ENCODE results near the gene CHORDC1.
"Not testable (repeated sequence)": the region's sequence is repeated elsewhere in the genome, so short reads cannot be mapped to it uniquely, and the experiment has no call there.

The CHORDC1 gene

GRCh38 chr11:90222459-90223247 lies at the start of gene CHORDC1:
TSS of gene CHORDC1 (minus strand) at chr11:90223049. CDS start at chr11:90222954, 95 bp downstream.
- DNase-seq (ENCODE audit: extremely low read depth in 1 of 2, low read depth in 1 of 2) = peak; percentile 91 to 94

GRCh38 chr11:90257158-90257525 lies 34.3 kb upstream of the CHORDC1 start:
- no peak for DNase-seq (ENCODE audit: extremely low read depth in 1 of 2, low read depth in 1 of 2)

- no peak for DNase-seq (ENCODE audit: extremely low read depth in 1 of 2, low read depth in 1 of 2)
Measured at GRCh38 chr11:90256404-90257157, 33.7 kb upstream of the CHORDC1 start.

DNA sequence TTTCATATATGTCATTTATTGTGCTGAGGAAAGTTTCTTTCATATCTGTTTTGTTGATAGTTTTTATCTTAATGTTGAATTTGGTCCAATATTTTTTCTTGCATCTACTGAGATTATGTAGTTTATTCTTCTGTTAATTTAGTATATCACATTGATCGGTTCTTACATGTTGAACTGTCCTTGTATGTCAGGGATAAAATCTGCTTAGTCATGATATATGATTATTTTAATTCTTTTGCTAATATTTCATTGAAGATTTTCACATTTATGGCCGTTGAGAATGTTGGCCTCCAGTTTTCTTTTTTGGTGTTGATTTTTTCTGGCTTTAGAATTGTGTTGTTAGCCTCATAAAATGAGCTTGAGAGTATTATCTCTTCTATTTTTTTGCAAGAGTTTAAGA lies 31.2 kb upstream of the CHORDC1 start:
- no peak for DNase-seq (ENCODE audit: extremely low read depth in 1 of 2, low read depth in 1 of 2)

- DNase-seq (ENCODE audit: extremely low read depth in 1 of 2, low read depth in 1 of 2) = no peak
Measured at GRCh38 chr11:90252053-90252452, 29.2 kb upstream of the CHORDC1 start.

- no peak for DNase-seq (ENCODE audit: extremely low read depth in 1 of 2, low read depth in 1 of 2)
Measured at GRCh38 chr11:90251599-90251998, 28.8 kb upstream of the CHORDC1 start.

DNA sequence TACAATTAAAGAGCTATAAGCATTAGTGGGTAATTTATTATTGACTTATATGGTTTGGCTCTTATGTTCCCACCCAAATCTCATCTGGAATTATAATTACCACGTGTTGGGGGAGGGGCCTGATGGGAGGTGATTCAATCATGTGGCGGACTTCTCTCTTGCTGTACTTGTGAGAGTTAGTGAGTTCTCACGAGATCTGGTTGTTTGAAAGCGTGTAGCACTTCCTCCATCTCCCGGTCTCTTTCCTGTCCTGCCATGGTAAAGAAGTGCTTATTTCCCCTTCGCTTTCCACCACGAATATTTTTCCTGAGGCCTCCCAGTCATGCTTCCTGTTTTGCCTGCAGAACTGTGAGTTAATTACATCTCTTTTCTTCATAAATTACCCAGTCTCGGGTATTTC lies 28.1 kb upstream of the CHORDC1 start:
- no peak for DNase-seq (ENCODE audit: extremely low read depth in 1 of 2, low read depth in 1 of 2)

DNA sequence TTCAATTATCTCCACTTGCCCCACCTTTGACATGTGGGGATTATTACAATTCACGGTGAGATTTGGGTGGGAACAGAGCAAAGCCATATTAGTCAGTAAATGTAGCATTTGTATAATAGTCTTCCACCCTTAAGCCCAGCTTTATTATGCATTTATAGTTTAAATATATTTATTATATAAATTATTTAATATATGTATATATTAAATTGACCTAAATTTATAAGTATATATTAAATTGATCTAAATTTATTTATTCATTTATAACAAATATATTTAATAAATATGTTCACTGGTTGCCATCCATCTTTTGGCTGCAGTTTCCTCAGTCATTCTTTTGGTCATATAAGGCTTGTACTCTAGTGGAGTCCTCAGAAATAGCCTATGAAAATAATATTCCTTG lies 23.6 kb upstream of the CHORDC1 start:
- no peak for DNase-seq (ENCODE audit: extremely low read depth in 1 of 2, low read depth in 1 of 2)

- DNase-seq (ENCODE audit: extremely low read depth in 1 of 2, low read depth in 1 of 2) = no peak
Measured at GRCh38 chr11:90243534-90243933, 20.7 kb upstream of the CHORDC1 start.

GRCh38 chr11:90242894-90243416 lies 20.1 kb upstream of the CHORDC1 start:
- no peak for DNase-seq (ENCODE audit: extremely low read depth in 1 of 2, low read depth in 1 of 2)

DNA sequence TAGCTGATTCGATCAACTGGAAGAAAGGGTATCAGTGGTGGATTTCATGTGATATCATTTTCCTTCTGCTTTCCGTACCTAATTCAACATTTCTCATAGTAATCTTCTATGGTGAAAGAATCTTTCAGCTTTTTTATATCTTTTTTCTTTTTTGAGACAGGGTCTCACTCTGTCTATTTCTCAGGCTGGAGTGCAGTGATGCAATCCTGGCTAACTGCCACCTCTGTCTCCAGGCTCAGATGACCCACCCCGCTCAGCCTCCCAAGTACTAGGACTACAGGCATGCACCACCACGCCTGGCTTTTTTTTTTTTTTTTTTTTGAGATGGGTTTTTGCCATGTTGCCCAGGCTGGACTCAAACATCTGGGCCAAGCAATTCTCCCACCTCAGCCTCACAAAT lies 18.6 kb upstream of the CHORDC1 start:
- DNase-seq (ENCODE audit: extremely low read depth in 1 of 2, low read depth in 1 of 2) = no peak

GRCh38 chr11:90239967-90240636 lies 17.3 kb upstream of the CHORDC1 start:
- DNase-seq (ENCODE audit: extremely low read depth in 1 of 2, low read depth in 1 of 2) = not testable (repeated sequence)

DNA sequence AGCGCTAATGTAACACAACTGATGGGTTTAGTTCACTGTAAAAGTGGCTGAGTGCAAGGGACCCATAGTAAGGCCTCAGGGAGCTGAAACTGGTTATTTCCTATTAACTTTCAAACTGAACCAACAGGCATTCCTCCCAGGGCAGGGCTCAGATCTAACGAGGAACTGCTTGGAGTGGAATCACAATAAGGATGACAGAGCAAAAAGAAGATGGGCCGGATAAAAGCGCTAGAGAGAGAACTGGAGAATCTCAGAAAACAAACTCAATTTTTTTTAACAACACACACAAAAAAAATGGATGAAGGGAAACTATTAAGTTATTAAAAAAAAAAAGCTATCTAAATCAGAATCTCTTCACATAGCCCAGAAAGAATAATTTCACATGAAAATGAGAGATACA lies 14.2 kb upstream of the CHORDC1 start:
- no peak for DNase-seq (ENCODE audit: extremely low read depth in 1 of 2, low read depth in 1 of 2)

- DNase-seq (ENCODE audit: extremely low read depth in 1 of 2, low read depth in 1 of 2) = no peak
Measured at GRCh38 chr11:90235526-90235925, 12.7 kb upstream of the CHORDC1 start.

GRCh38 chr11:90234977-90235376 lies 12.1 kb upstream of the CHORDC1 start:
- no peak for DNase-seq (ENCODE audit: extremely low read depth in 1 of 2, low read depth in 1 of 2)

GRCh38 chr11:90229791-90230190 lies 6.9 kb upstream of the CHORDC1 start:
- DNase-seq (ENCODE audit: extremely low read depth in 1 of 2, low read depth in 1 of 2) = no peak

DNA sequence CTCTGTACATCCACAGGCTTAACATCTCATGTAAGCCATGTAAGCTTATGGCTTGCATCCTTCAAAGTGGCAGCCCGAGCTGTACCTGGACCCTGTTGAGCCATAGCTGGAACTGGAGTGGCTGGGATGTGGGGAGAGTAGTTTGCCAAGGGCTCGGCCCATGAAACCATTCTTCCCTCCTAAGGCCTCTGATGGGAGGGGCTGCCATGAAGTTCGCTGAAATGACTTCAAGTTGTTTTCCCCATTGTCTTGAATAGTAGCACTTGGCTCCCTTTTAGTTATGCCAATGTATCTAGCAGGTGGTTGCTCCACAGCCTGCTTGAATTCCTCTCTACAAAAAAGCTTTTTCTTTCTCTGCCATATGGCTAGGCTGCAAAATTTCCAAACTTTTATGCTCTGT lies 5.2 kb upstream of the CHORDC1 start:
- DNase-seq (ENCODE audit: extremely low read depth in 1 of 2, low read depth in 1 of 2) = no peak

GRCh38 chr11:90223248-90223585 lies 368 bp upstream of the CHORDC1 start:
- DNase-seq (ENCODE audit: extremely low read depth in 1 of 2, low read depth in 1 of 2) = no peak

DNA sequence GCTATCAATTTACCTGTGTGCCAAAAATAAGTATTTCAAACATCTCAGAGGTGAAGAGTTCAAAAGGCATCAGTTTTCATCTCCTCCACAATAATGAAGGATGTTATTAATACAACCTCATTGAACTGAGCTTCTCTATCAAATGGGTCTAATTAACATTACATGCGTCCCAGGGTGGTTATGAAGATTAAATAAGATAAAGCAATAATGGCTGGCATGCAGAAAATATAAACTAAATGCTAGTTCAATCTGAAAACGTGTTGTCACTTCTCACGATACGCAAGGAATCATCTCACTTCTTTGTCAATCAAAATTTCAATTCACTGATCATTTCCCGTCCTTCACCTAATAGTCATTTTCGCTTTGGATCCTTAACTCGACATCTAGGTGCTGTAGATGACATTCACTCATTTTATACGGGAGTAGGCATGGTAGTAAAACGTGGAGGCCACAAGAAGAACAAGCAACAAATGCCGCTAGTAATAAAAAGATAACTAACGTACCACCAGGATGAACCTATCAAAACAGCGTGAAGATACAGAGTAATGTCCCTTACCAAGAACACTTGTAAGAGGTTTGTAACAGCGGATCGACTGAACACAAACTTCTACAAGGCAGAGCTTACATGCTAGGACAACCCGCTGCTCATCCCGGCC lies 918 bp downstream of the CHORDC1 start:
- no peak for DNase-seq (ENCODE audit: extremely low read depth in 1 of 2, low read depth in 1 of 2)

GRCh38 chr11:90220391-90220790 lies 2.5 kb downstream of the CHORDC1 start:
- DNase-seq (ENCODE audit: extremely low read depth in 1 of 2, low read depth in 1 of 2) = no peak

DNA sequence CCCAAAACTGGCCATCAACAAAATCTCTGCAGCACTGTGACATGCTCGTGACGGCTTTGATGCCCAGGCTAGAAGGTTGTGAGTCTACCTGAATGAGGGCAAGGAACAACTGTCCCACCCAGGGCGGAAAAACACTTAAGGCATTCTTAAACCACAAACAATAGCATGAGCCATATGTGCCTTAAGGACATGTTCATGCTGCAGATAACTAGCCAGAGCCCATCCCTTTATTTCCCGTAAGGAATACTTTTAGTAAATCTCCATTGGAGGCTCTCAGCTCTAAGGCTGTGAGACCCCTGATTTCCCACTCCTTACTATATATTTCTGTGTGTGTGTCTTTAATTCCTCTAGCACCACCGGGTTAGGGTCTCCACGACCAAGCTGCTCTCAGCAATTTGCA lies 3.4 kb downstream of the CHORDC1 start:
- no peak for DNase-seq (ENCODE audit: extremely low read depth in 1 of 2, low read depth in 1 of 2)
